H1 (cell line): Measurements from ENCODE around the gene NBPF3. TPM values are rescaled to one million over a fixed set of nuclear protein-coding genes. Genes with fewer than 3 reads are reported as not detected.

ENCODE experiments used
- CTCF ChIA-PET: fragments of 300-600 bp; sonication (Branson Sonifier 250); formaldehyde crosslinking; loops from one replicate; lab custom pipeline; 2021; ENCODE audit not compliant: partially characterized antibody; lab: Charles Lee
- POLR2A ChIA-PET: fragments of 300-600 bp; sonication (Branson Sonifier 250); formaldehyde crosslinking; loops from one replicate; lab custom pipeline; 2021; ENCODE audit warnings: inconsistent platforms; ENCODE audit not compliant: partially characterized antibody; lab: Charles Lee
- DNase-seq, 2 experiments: peaks; one replicate each; pipeline versions ENCODE4 v3.0.0 to v3.0.0-alpha.2; 2010 to 2022; ENCODE audit warnings: low spot score in 2 of 2, low read depth in 1 of 2, mixed read lengths in 1 of 2
- FAIRE-seq: peaks from 2 replicates; lab custom pipeline; 2011; peaks lifted over from hg19 to GRCh38; lab: Jason Lieb, UNC
- H2AFZ ChIP-seq: 2 replicates; pipeline ENCODE4 v1.8.1; 2012; ENCODE audit warnings: low read length, inconsistent platforms
- H2AK5ac ChIP-seq: 2 replicates; pipeline ENCODE4 v1.6.1; 2013; ENCODE audit warnings: low read depth, low read length
- H2BK120ac ChIP-seq: replicated peaks from 2 replicates; pipeline ENCODE3; 2013; ENCODE audit warnings: low read depth, low read length, inconsistent platforms
- H2BK12ac ChIP-seq: 2 replicates; pipeline ENCODE4 v1.6.1; 2013; ENCODE audit warnings: low read depth, low read length
- H2BK15ac ChIP-seq: 2 replicates; pipeline ENCODE4 v1.6.1; 2013; ENCODE audit warnings: low read length
- H2BK20ac ChIP-seq: 2 replicates; pipeline ENCODE4 v1.6.1; 2013; ENCODE audit warnings: low read length
- H2BK5ac ChIP-seq: 2 replicates; pipeline ENCODE4 v1.6.1; 2013; ENCODE audit warnings: low read depth, low read length
- H3K14ac ChIP-seq: 2 replicates; pipeline ENCODE4 v1.6.1; 2013; ENCODE audit warnings: inconsistent platforms; ENCODE audit not compliant: insufficient read length
- H3K18ac ChIP-seq: 2 replicates; pipeline ENCODE4 v1.6.1; 2013; ENCODE audit warnings: low read length; ENCODE audit errors: extremely low read depth
- H3K23ac ChIP-seq: 2 replicates; pipeline ENCODE4 v1.6.1; 2013; ENCODE audit warnings: inconsistent platforms; ENCODE audit not compliant: insufficient read length
- H3K23me2 ChIP-seq: 2 replicates; pipeline ENCODE4 v1.6.1; 2013; ENCODE audit warnings: low read depth, low read length
- H3K27ac ChIP-seq: 2 replicates; pipeline ENCODE4 v1.6.1; 2011; ENCODE audit warnings: low read depth, low read length, inconsistent platforms
- H3K27me3 ChIP-seq, 4 experiments: replicated peaks in 1 of 4; 1 replicate in 1 of 4; 2 replicates in 3 of 4; pipeline versions ENCODE4 v1.6.1 to v1.8.1; 2011 to 2013; ENCODE audit warnings: low read length in 3 of 4, mild to moderate bottlenecking in 3 of 4, inconsistent platforms in 2 of 4, mixed read lengths in 2 of 4, moderate library complexity in 1 of 4; ENCODE audit not compliant: control insufficient read depth in 3 of 4, insufficient read depth in 3 of 4; ENCODE audit errors: extremely low read depth in 1 of 4
- H3K36me3 ChIP-seq, 4 experiments: 2 replicates each; pipeline versions ENCODE4 v1.6.1 to v1.8.1; 2011 to 2013; ENCODE audit warnings: mild to moderate bottlenecking in 4 of 4, low read length in 3 of 4, moderate library complexity in 2 of 4, control low read depth in 1 of 4, inconsistent platforms in 1 of 4; ENCODE audit not compliant: insufficient read depth in 4 of 4, control insufficient read depth in 2 of 4
- H3K4ac ChIP-seq: replicated peaks from 2 replicates; pipeline ENCODE3; 2013; ENCODE audit warnings: low read length, low read depth, mixed read lengths, inconsistent platforms; ENCODE audit not compliant: insufficient read length
- H3K4me1 ChIP-seq, 4 experiments: replicated peaks in 1 of 4; 1 replicate in 1 of 4; 2 replicates in 3 of 4; pipeline versions ENCODE4 v1.6.1 to v1.8.1; 2011 to 2013; ENCODE audit warnings: low read length in 3 of 4, inconsistent platforms in 2 of 4, mixed read lengths in 1 of 4; ENCODE audit not compliant: insufficient read depth in 4 of 4, control insufficient read depth in 3 of 4
- H3K4me2 ChIP-seq, 2 experiments: 2 replicates each; pipeline versions ENCODE4 v1.6.1 to v1.8.1; 2011 to 2013; ENCODE audit warnings: low read depth in 2 of 2, low read length in 2 of 2, control low read depth in 1 of 2, inconsistent platforms in 1 of 2, mild to moderate bottlenecking in 1 of 2; ENCODE audit not compliant: insufficient read depth in 1 of 2
- H3K4me3 ChIP-seq, 4 experiments: fragments of 200-600, 300-600 bp in 1 of 4; sonication (generic), shearing (Covaris generic), sonication (Bioruptor Twin) in 1 of 4; 2 replicates each; pipeline versions ENCODE4 v1.5.1 to v1.8.1; 2011 to 2016; ENCODE audit warnings: low read length in 4 of 4, low read depth in 3 of 4, control low read depth in 2 of 4, inconsistent platforms in 2 of 4, mild to moderate bottlenecking in 2 of 4, mixed read lengths in 1 of 4, moderate library complexity in 1 of 4; ENCODE audit not compliant: insufficient read depth in 2 of 4; ENCODE audit errors: extremely low read depth in 1 of 4
- H3K56ac ChIP-seq: replicated peaks from 2 replicates; pipeline ENCODE3; 2013; ENCODE audit warnings: low read depth, mild to moderate bottlenecking, mixed read lengths, low read length, inconsistent platforms; ENCODE audit not compliant: insufficient read length
- H3K79me1 ChIP-seq: 2 replicates; pipeline ENCODE4 v1.6.1; 2013; ENCODE audit warnings: low read depth, low read length, control low read depth
- H3K79me2 ChIP-seq, 2 experiments: 2 replicates each; pipeline versions ENCODE4 v1.6.1 to v1.8.1; 2012 to 2013; ENCODE audit warnings: low read length in 2 of 2, mild to moderate bottlenecking in 2 of 2, inconsistent platforms in 1 of 2; ENCODE audit not compliant: insufficient read depth in 2 of 2, control insufficient read depth in 1 of 2
- H3K9ac ChIP-seq, 4 experiments: replicated peaks in 1 of 4; 1 replicate in 1 of 4; 2 replicates in 3 of 4; pipeline versions ENCODE4 v1.6.1 to v1.8.1; 2011 to 2013; ENCODE audit warnings: low read depth in 3 of 4, low read length in 3 of 4, control low read depth in 2 of 4, mild to moderate bottlenecking in 2 of 4, moderate library complexity in 2 of 4, inconsistent platforms in 1 of 4; ENCODE audit errors: extremely low read depth in 1 of 4
- H3K9me3 ChIP-seq, 2 experiments: 2 replicates each; pipeline versions ENCODE4 v1.6.1 to v1.8.1; 2012 to 2013; ENCODE audit warnings: mild to moderate bottlenecking in 2 of 2, moderate library complexity in 2 of 2, control low read depth in 1 of 2, inconsistent platforms in 1 of 2, low read depth in 1 of 2, low read length in 1 of 2, mixed read lengths in 1 of 2; ENCODE audit not compliant: insufficient read depth in 2 of 2
- H4K20me1 ChIP-seq, 2 experiments: replicated peaks in 1 of 2; 2 replicates each; pipeline versions ENCODE3 to v1.8.1; 2011 to 2013; ENCODE audit warnings: inconsistent platforms in 2 of 2, low read length in 2 of 2, mild to moderate bottlenecking in 1 of 2; ENCODE audit not compliant: insufficient read depth in 2 of 2, control insufficient read depth in 1 of 2
- H4K5ac ChIP-seq: 2 replicates; pipeline ENCODE4 v1.6.1; 2013; ENCODE audit warnings: low read length, low read depth, mixed read lengths, inconsistent platforms; ENCODE audit not compliant: insufficient read length
- H4K8ac ChIP-seq: 2 replicates; pipeline ENCODE4 v1.8.0; 2013; ENCODE audit warnings: mild to moderate bottlenecking, moderate library complexity, low read length, inconsistent platforms; ENCODE audit not compliant: insufficient read depth; ENCODE audit errors: extremely low read depth
- H4K91ac ChIP-seq: replicated peaks from 2 replicates; pipeline ENCODE3; 2013; ENCODE audit warnings: low read length, mixed read lengths, inconsistent platforms; ENCODE audit not compliant: insufficient read length
- ZNF274 ChIP-seq: IDR thresholded peaks from 2 replicates; pipeline ENCODE4 v1.7.0; 2012; ENCODE audit warnings: low read length, borderline replicate concordance; ENCODE audit errors: extremely low read depth
- WGBS, 2 experiments: shearing (Covaris generic) in 1 of 2; methylation state at CpG; one replicate each; pipeline versions ENCODE4 v1.1.6 to v1.1.7; 2013 to 2015; ENCODE audit warnings: low lambda C conversion rate in 2 of 2, mixed read lengths in 2 of 2, inconsistent platforms in 1 of 2, low coverage in 1 of 2, missing lambda C conversion rate in 1 of 2; ENCODE audit not compliant: insufficient replicate concordance in 2 of 2, insufficient coverage in 1 of 2, insufficient read length in 1 of 2; ENCODE audit errors: extremely low coverage in 1 of 2, missing lambda C conversion rate in 1 of 2; 5-methylcytosine and 5-hydroxymethylcytosine counted together
- polyA plus RNA-seq, 7 experiments: library from polyadenylated mRNA; depleted of rRNA in 3 of 7; stranded (reverse) in 5 of 7; unstranded in 2 of 7; fragments of >200 nt in 5 of 7; fragments of 200-250 nt in 2 of 7; gene quantifications; 1 replicate in 5 of 7; 2 replicates in 1 of 7; 4 replicates in 1 of 7; pipeline versions ENCODE4 v1.2.1 to v1.2.3, GENCODE V29; 2011 to 2013; ENCODE audit warnings: missing spikeins in 2 of 7, mixed read lengths in 2 of 7
- total RNA-seq: library from RNA; stranded (reverse); fragmentation: NEBNext Ultra II Directional; extraction: Animal tissue kit (Norgen Biotek cat#: 25700); gene quantifications from 2 replicates; pipeline ENCODE4 v1.2.1, GENCODE V29; 2021
- TF ChIP-seq, protein P1 (sequence below): IDR thresholded peaks from 2 replicates; pipeline ENCODE4 v1.6.1; 2012; ENCODE audit warnings: inconsistent platforms

The NBPF3 gene
- total and polyA plus RNA-seq, 2 of the 8 experiments (the other 6 are each of a cell fraction or from before 2014, with no cell fraction given): 3.8 to 4.3 TPM

DNA sequence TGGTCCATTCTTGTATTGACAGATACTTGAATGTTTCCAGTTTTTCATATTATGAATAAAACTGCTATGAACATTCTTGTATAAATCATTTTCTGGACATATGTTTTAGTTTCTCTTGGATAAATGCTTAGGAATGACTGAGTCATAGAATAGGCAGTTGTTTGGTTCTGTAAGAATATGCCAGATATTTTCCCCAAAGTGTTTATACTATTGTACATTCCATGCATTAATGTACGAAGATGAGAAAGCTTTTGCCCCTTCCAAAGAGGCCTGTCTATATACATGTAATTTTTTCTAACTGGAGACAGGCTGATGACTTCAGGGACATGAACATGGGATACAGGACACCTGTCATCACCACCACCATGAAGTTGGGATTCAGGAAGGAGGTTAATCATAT lies 11.3 kb downstream of the NBPF3 start:
- Histone ChIP-seq H3K27me3 (no peaks in the 10 kb centered on the region), H2AK5ac (no peak overlapping the region), H3K4ac (no peak overlapping the region), H3K27ac (no peak overlapping the region), H4K20me1 (no peaks in the 10 kb centered on the region), H3K23me2 (no peaks in the 10 kb centered on the region; the same call in 1 of the 2 replicates), H2BK15ac (no peak overlapping the region), H3K4me3 (no peak overlapping the region), H3K14ac (no peak overlapping the region), H2BK5ac (no peak overlapping the region), H3K79me1 (no peaks in the 10 kb centered on the region), H3K4me2 (no peak overlapping the region), H4K91ac (no peak overlapping the region), H2AFZ (no peak overlapping the region), H3K9me3 (no peaks in the 10 kb centered on the region), H2BK12ac (no peak overlapping the region), H2BK120ac (no peak overlapping the region), H3K36me3 (0 out of 8 replicates have a peak, but pooled peaks cover 0 to 2% (median 0%) of the 10 kb centered on the region in 4 experiments), H2BK20ac (no peak overlapping the region), H4K8ac (no peak overlapping the region), H3K56ac (no peak overlapping the region), H3K23ac (no peak overlapping the region), H3K9ac (no peak overlapping the region), H3K4me1 (no peaks in the 10 kb centered on the region), H4K5ac (no peak overlapping the region), H3K79me2 (no peaks in the 10 kb centered on the region), H3K18ac (no peak overlapping the region)
- no peak for DNase-seq
- POLR2A ChIA-PET: interaction anchor here (1.3 kb wide), 1 partner anchor 80 kb away, joined by 4 read pairs; no protein-coding TSS in a partner anchor
- CTCF ChIA-PET: interaction anchor here (1.0 to 2.1 kb wide), 3 partner anchors 11 to 44 kb away, joined by 3 to 5 read pairs (median 3); partner anchors contain the start of gene NBPF3
- WGBS, 2 experiments: 91% methylated on average over 1 of the region's 1 CpG; no CpG with 5 or more reads in 1 of the 2 experiments
- no peak for FAIRE-seq
- TF ChIP-seq, protein P1, sequence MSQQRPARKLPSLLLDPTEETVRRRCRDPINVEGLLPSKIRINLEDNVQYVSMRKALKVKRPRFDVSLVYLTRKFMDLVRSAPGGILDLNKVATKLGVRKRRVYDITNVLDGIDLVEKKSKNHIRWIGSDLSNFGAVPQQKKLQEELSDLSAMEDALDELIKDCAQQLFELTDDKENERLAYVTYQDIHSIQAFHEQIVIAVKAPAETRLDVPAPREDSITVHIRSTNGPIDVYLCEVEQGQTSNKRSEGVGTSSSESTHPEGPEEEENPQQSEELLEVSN: no peak
- no peak for TF ChIP-seq ZNF274
